GM19240 (cell line): Measurements from ENCODE around the gene PCDH15.

ENCODE experiments used
- DNase-seq: peaks from one replicate; pipeline ENCODE4 v3.0.0; 2011; ENCODE audit warnings: low spot score; ENCODE audit not compliant: insufficient read length

PCDH15 gene

DNA sequence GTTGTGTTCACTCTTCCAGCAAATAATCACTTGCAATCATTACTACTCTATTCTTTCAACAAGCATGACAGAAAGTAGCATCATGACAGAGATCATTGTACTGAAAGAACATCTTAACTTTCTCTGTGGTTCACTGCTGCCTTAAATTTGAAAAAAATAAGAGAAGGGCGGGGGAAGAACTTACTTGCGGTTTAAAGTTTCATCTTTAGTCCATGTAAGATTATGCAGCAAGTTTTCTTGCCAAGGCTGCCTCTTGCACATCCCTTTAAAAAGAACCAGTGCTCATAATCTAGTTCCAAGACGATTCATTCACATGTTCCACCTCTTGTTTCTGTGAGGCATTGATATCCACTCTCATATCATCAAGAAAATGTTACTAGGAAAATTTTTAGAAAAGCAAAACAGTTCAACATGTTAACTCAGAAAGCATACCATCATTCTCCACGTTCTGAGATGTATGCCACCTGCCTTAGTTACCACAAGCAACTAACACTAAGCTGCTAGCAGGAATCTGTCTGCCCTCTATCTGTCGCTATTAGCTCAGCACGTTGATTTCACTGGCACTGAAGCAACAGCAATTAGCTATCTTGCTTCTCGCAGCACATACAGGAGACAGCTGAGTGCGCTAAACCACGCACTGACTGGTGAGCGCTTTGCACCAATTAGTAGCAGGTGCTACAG, at the start of gene PCDH15:
Gene PCDH15, minus strand, starts transcription at position 491 of the 681 bp plus-strand sequence. CDS start 136,969 bp downstream, outside the sequence.
- no peak for DNase-seq

GRCh38 chr10:54843932-54844331, 42.9 kb upstream of the PCDH15 start:
- DNase-seq = no peak

DNA sequence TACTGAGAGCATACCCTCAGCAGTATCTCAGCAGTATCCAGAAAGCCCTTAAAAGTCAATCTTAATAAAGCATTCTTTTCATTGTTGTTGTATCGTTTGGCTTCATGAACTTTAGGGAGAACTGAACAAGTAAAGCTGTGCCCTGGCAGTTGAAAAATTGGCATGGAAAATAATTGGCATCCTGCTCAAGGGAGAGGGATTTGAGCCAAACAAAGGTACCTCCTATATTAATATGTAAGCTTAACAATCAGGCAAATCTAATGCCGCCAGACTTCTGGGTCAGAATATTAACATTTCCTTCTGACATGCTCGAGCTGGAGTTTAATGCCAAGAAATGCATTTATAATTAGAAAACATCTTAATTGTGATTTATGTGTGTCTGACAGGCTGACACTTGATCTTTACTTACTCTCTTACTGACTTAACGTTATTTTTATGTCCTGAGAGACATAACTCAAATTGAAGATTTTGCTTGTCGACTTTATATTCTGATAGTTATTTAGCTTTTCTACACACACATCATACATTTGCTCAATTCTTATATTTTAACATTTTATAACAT, 42.1 kb upstream of the PCDH15 start:
- no peak for DNase-seq

- no peak for DNase-seq
These were observed 36.4 kb upstream of the PCDH15 start for GRCh38 chr10:54837479-54837878.

DNA sequence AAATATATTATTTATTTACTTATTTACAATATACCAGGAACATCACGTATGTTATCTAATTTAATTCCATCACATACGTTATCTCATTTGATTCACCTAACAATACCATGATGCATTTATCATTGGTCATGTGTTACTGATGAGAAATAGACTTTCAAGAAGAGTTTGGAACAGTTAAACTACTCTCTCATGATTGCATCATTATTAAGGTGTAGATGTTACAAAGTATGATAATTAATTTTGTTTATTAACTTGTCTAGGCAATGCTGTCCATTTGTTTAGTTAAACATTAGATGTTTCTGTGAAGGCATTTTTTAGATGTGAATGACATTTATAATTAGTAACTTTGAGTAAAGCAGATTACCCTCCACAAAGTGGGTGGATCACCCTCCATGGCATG, 32.0 kb upstream of the PCDH15 start:
- DNase-seq = no peak

- no peak for DNase-seq
These were observed 26.0 kb upstream of the PCDH15 start for GRCh38 chr10:54826994-54827560.

DNA sequence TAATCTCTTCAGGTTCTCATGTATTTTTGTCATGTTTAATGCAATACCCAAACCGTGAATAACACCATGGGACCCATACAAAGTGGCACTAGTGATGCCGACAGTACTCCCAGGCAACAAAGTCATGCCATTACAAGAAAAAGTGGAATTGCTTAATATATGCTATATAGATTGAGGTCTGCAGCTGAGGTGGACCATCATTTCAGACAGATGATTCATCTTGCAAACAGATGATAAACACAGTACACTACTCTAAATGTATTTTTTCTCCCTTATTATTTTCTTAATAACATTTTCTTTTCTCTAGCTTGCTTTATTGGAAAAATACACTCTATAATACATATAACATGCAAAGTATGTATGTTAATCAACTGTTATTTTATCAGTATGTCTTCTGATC, 14.6 kb upstream of the PCDH15 start:
- DNase-seq = no peak

DNA sequence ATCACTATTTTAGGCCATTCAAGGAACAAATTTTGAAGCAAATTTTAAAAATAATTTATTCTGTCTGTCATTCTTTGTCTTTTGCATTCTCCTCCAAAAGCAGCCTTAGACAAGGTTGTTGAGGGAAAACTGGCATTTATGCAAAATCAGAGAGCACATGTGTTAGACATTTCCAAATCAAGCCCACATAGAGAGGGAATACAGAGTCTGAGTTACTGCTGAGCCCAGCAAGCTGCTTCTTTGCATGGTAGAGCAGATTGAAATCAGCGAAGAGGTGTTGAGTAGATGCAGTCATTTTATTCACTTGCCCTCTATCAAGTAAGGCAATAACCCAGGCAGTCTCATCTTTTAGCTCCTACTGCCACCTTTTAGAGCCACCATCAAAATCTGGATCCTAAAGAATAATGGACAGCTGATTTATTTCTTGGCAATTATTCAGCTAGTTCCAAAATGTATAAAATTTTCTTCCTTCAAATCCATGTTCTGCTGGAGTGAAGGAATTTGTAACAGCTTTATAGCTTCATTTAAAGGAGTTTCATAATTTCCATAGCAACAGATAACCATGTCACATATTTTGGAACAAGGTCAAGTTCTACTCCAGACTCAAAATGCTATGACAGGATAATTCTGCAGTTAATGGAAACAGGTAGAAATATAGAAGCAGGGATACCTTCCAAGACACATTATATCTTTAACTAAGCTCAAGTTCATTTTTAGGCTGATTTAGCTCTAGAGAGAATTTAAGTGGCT, 7.3 kb upstream of the PCDH15 start:
- DNase-seq = no peak

DNA sequence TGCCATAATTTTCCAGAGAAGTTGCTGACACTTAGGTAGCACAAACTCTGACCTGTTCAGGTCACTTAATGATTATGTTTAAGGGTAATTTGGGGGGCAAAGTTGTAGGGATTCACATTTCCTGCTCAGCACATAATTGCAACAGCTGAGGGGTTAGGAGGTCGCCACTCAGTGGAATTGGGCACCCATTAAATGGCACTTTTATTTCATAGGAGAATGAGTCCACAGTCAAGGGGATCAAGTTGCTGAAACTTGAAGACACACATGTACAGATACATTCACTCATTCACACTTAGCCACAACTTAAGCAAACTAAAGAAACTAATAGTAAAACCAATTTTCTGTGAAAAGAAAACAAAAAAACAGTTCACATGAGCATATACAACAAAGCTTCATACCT, 1.5 kb downstream of the PCDH15 start:
- no peak for DNase-seq

- no peak for DNase-seq
These were observed 3.3 kb downstream of the PCDH15 start for GRCh38 chr10:54797636-54798321.

- DNase-seq = no peak
These were observed 4.2 kb downstream of the PCDH15 start for GRCh38 chr10:54796881-54797280.

DNA sequence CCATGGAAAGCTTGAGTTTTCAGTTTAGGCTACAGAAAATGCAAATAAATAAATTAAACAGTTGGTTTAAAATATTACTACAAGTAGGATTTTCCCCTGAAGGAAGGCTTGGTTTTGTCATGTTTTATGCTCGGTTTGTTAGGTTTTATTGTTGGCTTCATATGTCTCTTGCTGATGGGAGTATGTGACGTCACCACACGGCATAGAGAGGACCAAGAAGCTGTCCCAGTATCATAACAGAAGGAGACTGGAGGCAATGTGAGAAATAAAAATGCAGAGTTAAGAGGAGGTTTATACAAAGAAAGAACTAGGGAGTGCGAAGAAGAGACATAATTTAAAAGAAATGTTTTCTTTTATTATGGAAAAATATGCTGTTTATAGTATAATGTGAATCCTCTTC, 24.4 kb downstream of the PCDH15 start:
- no peak for DNase-seq

DNA sequence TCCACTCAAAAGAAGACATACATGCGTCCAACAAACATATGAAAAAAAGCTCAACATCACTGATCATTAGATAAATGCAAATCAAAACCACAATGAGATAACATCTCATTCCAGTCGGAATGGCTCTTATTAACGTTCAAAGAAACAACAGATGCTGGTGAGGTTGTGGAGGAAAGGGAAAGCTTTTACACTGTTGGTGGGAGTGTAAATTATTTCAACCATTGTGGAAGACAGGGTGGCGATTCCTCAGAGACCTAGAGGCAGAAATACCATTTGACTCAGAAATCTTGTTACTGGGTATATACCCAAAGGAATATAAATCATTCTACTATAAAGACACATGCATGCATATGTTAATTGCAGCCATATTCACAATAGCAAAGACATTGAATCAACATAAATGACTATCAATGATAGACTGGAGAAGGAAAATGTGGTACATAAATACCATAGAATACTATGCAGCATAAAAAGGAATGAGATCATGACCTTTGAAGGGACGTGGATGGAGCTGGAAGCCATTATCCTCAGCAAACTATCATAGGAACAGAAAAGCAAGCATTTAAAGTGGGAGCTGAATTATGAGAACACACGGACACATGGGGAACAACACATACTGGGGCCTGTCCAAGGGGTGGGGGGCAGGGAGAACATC, 28.4 kb downstream of the PCDH15 start:
- no peak for DNase-seq

GRCh38 chr10:54769051-54769450, 32.0 kb downstream of the PCDH15 start:
- DNase-seq = no peak

GRCh38 chr10:54758791-54759190, 42.2 kb downstream of the PCDH15 start:
- DNase-seq = no peak

GRCh38 chr10:54749623-54750022, 51.4 kb downstream of the PCDH15 start:
- DNase-seq = no peak

GRCh38 chr10:54745436-54745835, 55.6 kb downstream of the PCDH15 start:
- no peak for DNase-seq

DNA sequence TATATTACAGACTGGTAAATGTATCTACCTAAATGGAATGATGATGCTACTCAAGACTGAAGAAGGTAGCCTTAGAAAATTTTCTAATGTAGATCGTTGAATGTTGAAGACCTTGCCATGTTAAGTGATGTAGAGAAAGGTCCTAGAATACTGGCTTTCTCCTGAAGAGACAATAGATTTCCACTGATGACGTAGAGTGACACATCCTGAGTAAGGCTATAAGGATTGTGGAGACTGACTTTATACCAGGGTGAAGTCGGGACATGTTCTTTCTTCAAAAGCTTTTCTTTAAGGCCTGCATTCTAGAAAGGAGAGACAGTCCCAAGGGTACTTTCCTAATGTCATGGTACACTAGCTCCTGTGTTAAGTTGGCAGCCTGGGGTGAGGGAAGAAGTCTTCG, 58.6 kb downstream of the PCDH15 start:
- DNase-seq = no peak

DNA sequence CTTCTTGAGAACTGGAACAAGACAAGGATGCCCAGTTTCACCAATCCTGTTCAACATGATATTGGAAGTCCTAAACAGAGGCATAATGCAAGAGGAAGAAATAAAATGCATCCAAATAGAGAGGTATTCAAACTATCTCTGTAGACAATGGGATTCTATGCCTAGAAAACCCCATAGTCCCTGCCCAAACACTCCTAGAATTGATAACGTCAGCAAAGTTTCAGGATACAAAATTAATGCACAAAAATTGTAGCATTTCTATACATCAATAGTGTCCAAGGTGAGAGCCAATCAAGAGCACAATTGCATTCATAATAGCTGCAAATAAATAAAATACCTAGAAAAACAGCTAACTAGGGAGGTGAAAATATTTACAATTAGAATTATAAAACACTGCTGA, 72.5 kb downstream of the PCDH15 start:
- no peak for DNase-seq

DNA sequence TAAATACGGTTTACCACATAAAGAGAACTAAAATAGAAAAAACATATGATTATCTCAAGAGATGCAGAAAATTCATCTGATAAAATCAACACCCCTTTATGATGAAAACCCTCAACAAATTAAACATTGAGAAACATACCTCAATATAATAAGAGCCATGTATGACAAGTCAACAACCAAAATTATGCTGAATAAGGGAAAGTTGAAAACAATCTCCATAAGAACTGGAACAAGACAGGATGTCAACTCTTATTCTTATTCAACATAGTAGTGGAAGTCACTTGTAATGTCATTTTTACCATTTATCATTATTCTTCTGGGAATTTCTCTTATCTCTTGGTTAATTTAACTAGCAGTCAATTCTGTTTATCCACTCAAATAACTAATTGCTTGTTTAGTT, 79.0 kb downstream of the PCDH15 start:
- no peak for DNase-seq

DNA sequence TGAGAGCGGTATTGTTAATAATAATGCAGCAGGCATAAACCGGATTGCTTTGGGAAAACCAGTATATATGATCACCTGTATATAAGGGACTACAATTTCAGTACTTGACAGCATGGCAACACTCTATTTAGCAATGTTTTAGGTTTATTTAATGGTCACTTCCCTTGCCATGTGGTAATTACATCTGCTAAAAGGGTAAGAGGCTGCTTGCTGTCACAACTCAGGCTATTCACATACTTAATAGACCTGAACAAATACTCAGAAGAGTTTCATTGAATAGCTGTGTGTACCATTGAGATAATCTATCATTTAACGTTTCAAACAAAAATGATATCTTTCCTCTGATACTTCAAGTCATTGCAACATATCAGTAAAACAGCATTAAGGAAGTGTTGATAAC, 90.1 kb downstream of the PCDH15 start:
- DNase-seq = no peak
